OCI-LY3 (cell line): ENCODE measurements around the gene GKN2.
A peak's percentile ranks its signal among the peaks of the same experiment; 100 is the strongest.

Experiments used
- H2AFZ ChIP-seq: fragments of 200-600, 300-600 bp; shearing (Covaris generic); 2 replicates; pipeline ENCODE4 v1.6.0; 2014; ENCODE audit warnings: antibody characterized with exemption, low read depth, low read length
- H3K27ac ChIP-seq: fragments of 200-600, 300-600 bp; sonication (generic); 2 replicates; pipeline ENCODE4 v1.5.1; 2014; ENCODE audit warnings: mild to moderate bottlenecking, low read length, moderate library complexity, mixed read lengths
- H3K27me3 ChIP-seq: fragments of 200-600, 300-600 bp; sonication (generic); 2 replicates; pipeline ENCODE4 v1.6.1; 2014; ENCODE audit warnings: low read depth, low read length, mixed read lengths
- H3K36me3 ChIP-seq: fragments of 200-600, 300-600 bp; sonication (generic); replicated peaks from 2 replicates; pipeline ENCODE3; 2014; ENCODE audit warnings: low read depth, low read length, mixed read lengths
- H3K4me1 ChIP-seq: fragments of 300-600, 200-600 bp; sonication (generic); 2 replicates; pipeline ENCODE4 v1.6.1; 2014; ENCODE audit warnings: low read length, mixed read lengths
- H3K4me2 ChIP-seq: fragments of 200-600, 300-600 bp; sonication (generic); 2 replicates; pipeline ENCODE4 v1.6.1; 2014; ENCODE audit warnings: low read length, mixed read lengths
- H3K4me3 ChIP-seq: fragments of 300-600, 200-600 bp; sonication (generic); 2 replicates; pipeline ENCODE4 v1.5.1; 2014; ENCODE audit warnings: antibody characterized with exemption, mild to moderate bottlenecking, low read length, moderate library complexity
- H3K79me2 ChIP-seq: fragments of 300-600, 200-600 bp; shearing (Covaris generic); 2 replicates; pipeline ENCODE4 v1.6.1; 2014; ENCODE audit warnings: mild to moderate bottlenecking, low read length, mixed read lengths
- H3K9ac ChIP-seq: fragments of 300-600, 200-600 bp; shearing (Covaris generic); 2 replicates; pipeline ENCODE4 v1.6.0; 2014; ENCODE audit warnings: mild to moderate bottlenecking, low read length, moderate library complexity
- H3K9me3 ChIP-seq: fragments of 200-600, 300-600 bp; shearing (Covaris generic); 2 replicates; pipeline ENCODE4 v1.6.1; 2014; ENCODE audit warnings: low read length, mixed read lengths; ENCODE audit not compliant: insufficient read depth
- H4K20me1 ChIP-seq: fragments of 200-600, 300-600 bp; sonication (generic); 2 replicates; pipeline ENCODE4 v1.6.1; 2016; ENCODE audit warnings: low read length, mixed read lengths; ENCODE audit not compliant: insufficient read depth
- CTCF ChIP-seq: fragments of 200-600, 300-600 bp; sonication (generic); IDR thresholded peaks from 2 replicates; pipeline ENCODE4 v1.5.1; 2014; ENCODE audit warnings: antibody characterized with exemption, low read length, low read depth
- EZH2phosphoT487 ChIP-seq: fragments of 200-600 bp; shearing (Covaris generic); IDR thresholded peaks from 2 replicates; pipeline ENCODE4 v1.6.1; 2018; ENCODE audit warnings: antibody characterized with exemption, mixed run types, low read depth

Gene GKN2

GRCh38 chr2:68925295-68925896 lies 27.3 kb downstream of the GKN2 start:
- H3K4me3 ChIP-seq = peak overlapping the region; percentile 5; the same call in 1 of the 2 replicates
- no peaks in the 10 kb centered on the region for H3K9me3 ChIP-seq
- H3K4me2 ChIP-seq = peak overlapping the region; percentile 61
- peak overlapping the region; percentile 39; the same call in 1 of the 2 replicates for H2AFZ ChIP-seq
- H3K36me3 ChIP-seq = no peaks in the 10 kb centered on the region
- no peaks in the 10 kb centered on the region for H4K20me1 ChIP-seq
- no peak overlapping the region for H3K27ac ChIP-seq
- no peaks in the 10 kb centered on the region for H3K79me2 ChIP-seq
- TF ChIP-seq EZH2phosphoT487 = no peak
- peak; percentile 91 for TF ChIP-seq CTCF
- no peaks in the 10 kb centered on the region for H3K27me3 ChIP-seq
- peak overlapping the region; percentile 16 for H3K9ac ChIP-seq
- peaks cover 30% of the 10 kb centered on the region for H3K4me1 ChIP-seq

GRCh38 chr2:68921646-68922045 lies 31.0 kb downstream of the GKN2 start:
- Histone ChIP-seq H3K9me3 (no peaks in the 10 kb centered on the region), H3K9ac (no peak overlapping the region), H3K36me3 (no peaks in the 10 kb centered on the region), H3K4me3 (no peak overlapping the region), H2AFZ (no peak overlapping the region), H3K4me2 (no peak overlapping the region), H4K20me1 (no peaks in the 10 kb centered on the region), H3K27ac (no peak overlapping the region), H3K27me3 (no peaks in the 10 kb centered on the region), H3K79me2 (no peaks in the 10 kb centered on the region), H3K4me1 (peaks cover 30% of the 10 kb centered on the region)
- TF ChIP-seq CTCF = no peak
- TF ChIP-seq EZH2phosphoT487 = no peak

- Histone ChIP-seq H3K27ac (no peak overlapping the region), H3K79me2 (no peaks in the 10 kb centered on the region), H3K9me3 (no peaks in the 10 kb centered on the region), H3K9ac (no peak overlapping the region), H2AFZ (no peak overlapping the region), H3K4me2 (no peak overlapping the region), H4K20me1 (no peaks in the 10 kb centered on the region), H3K4me1 (peaks cover 30% of the 10 kb centered on the region), H3K36me3 (no peaks in the 10 kb centered on the region), H3K27me3 (no peaks in the 10 kb centered on the region), H3K4me3 (no peak overlapping the region)
- TF ChIP-seq EZH2phosphoT487 (no peak), CTCF (no peak)
Observed at GRCh38 chr2:68920481-68921170, 32.1 kb downstream of the GKN2 start.

- no peak overlapping the region for H3K9ac ChIP-seq
- H3K79me2 ChIP-seq = no peaks in the 10 kb centered on the region
- H3K4me3 ChIP-seq = no peak overlapping the region
- H3K4me1 ChIP-seq = peaks cover 10% of the 10 kb centered on the region
- H3K4me2 ChIP-seq = no peak overlapping the region
- TF ChIP-seq CTCF (no peak), EZH2phosphoT487 (no peak)
- no peaks in the 10 kb centered on the region for H3K27me3 ChIP-seq
- H3K9me3 ChIP-seq = no peaks in the 10 kb centered on the region
- no peaks in the 10 kb centered on the region for H3K36me3 ChIP-seq
- H3K27ac ChIP-seq = no peak overlapping the region
- no peaks in the 10 kb centered on the region for H4K20me1 ChIP-seq
- H2AFZ ChIP-seq = no peak overlapping the region
Observed at GRCh38 chr2:68918497-68918896, 34.2 kb downstream of the GKN2 start.
